ENCODE measurements around the gene ARHGEF25. TPM values are rescaled to one million over a fixed set of nuclear protein-coding genes. Genes with fewer than 3 reads are reported as not detected.

Gene ARHGEF25
- total and polyA plus RNA-seq, 2 of the 13 experiments (the other 11 are each of a cell fraction or from before 2014, with no cell fraction given), result 11.5 to 12.5 TPM

DNA sequence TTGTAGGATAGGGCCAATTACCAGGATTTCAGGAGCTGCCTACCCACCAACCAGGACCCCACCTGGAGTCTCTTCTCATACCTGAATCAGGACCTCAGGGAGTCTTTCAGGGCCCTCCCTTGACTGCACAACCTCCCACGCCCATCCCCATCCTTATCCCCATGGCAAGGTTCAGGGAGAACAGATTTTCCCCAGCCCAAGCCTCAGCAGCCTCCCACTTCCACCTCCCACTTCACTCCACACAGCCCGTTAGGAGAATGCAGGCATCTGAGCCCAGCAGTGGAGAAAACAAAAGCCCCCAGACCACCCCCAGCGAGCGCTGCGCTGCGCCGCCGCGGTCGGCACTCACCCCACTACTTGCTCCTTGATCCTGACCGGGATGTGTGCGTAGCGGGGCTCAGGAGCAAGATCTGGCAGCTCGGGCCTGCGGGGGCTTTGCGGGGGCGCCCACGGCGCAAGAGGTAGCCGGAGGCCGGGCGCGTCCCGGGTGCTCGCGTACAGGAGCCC is 20.4 kb downstream of the ARHGEF25 start:
- FAIRE-seq (no peak), DNase-seq (ENCODE audit: low spot score) (no peak), ATAC-seq (no peak)
- CTCF ChIA-PET (ENCODE audit: low intra/inter-chr PET ratio, low total read pairs), result interaction anchor here (2.0 kb wide), 1 partner anchor 62 kb away, joined by 6 read pairs; the partner anchor contains the start of gene OS9
- intact Hi-C loops (cut with micrococcal nuclease; ENCODE audit: unreplicated experiment) (loop anchor here (2.0 kb wide), 2 partner anchors 41 to 61 kb away; partner anchors contain the start of gene PIP4K2C), in situ Hi-C loops (cut with HindIII; ENCODE audit: extremely low pct_ligation_motif_present, low pct_unique_long_range_greater_than_20kb) (no loop called here)
- peak overlapping the region in 2 of 3 experiments; percentile 68 to 77; a peak in 3 of 6 replicates for H3K4me3 ChIP-seq (replicated peaks in 1 of 3; ENCODE audit: insufficient read depth in 1 of 3, low read depth in 2 of 3, low read length in 3 of 3)
- H3K9me3 ChIP-seq (ENCODE audit: low read length), result no peaks in the 10 kb centered on the region
- H2AFZ ChIP-seq (ENCODE audit: low read length), result no peak overlapping the region
- WGBS (ENCODE audit: low lambda C conversion rate), result 88% methylated on average over 26 of the region's 26 CpGs
- peaks cover 22% of the 10 kb centered on the region for H3K4me1 ChIP-seq (ENCODE audit: insufficient read depth, low read length)
- H3K4me2 ChIP-seq (ENCODE audit: low read depth, low read length), result peak overlapping the region; percentile 87
- 0 out of 2 replicates have a peak overlapping the region, but pooled peaks have one; percentile 34 for H3K9ac ChIP-seq (ENCODE audit: insufficient read depth, low read depth, low read length)
- 0 out of 5 replicates have a peak, but pooled peaks cover 0 to 3% of the 10 kb centered on the region in 2 experiments for H3K36me3 ChIP-seq (replicated peaks in 1 of 2; ENCODE audit: control insufficient read depth in 1 of 2, insufficient read depth in 2 of 2, low read length in 2 of 2)
- H4K20me1 ChIP-seq (ENCODE audit: insufficient read depth, low read length), result no peaks in the 10 kb centered on the region
- POLR2A ChIA-PET, result interaction anchor here (0.9 kb wide), 1 partner anchor 135 kb away, joined by 3 read pairs; no protein-coding TSS in a partner anchor
- no peak overlapping the region for H3K27ac ChIP-seq (ENCODE audit: extremely low read length, insufficient read depth, low read length)
- no TSS peak for BruUV-seq (replicated peaks)
- H3K79me2 ChIP-seq (ENCODE audit: insufficient read depth, low read length), result no peaks in the 10 kb centered on the region
- no peaks in the 10 kb centered on the region; a peak in 1 of 5 replicates for H3K27me3 ChIP-seq (ENCODE audit: control insufficient read depth in 1 of 2, insufficient read depth in 2 of 2, low read length in 2 of 2)
- TF ChIP-seq SRSF1 (optimal IDR thresholded peaks at IDR 0.05; ENCODE audit: low read depth, low read length), result peak; percentile 22
- TF ChIP-seq PREB (CRISPR knock-in tag; IDR thresholded peaks at IDR 0.05), result no peak

- in situ Hi-C loops (cut with HindIII; ENCODE audit: extremely low pct_ligation_motif_present, low pct_unique_long_range_greater_than_20kb), result no loop called here
- ChIA-PET CTCF (ENCODE audit: low intra/inter-chr PET ratio, low total read pairs) (interaction anchor here (1.5 to 2.0 kb wide), 2 partner anchors 49 to 61 kb away, joined by 6 to 9 read pairs; partner anchors contain the start of gene OS9), POLR2A (interaction anchor here (0.6 to 1.1 kb wide), 5 partner anchors 10 to 115 kb away, joined by 3 to 4 read pairs (median 3); partner anchors contain the start of gene DDIT3)
- no peak for DNase-seq (ENCODE audit: low spot score)
- Histone ChIP-seq H3K9ac (ENCODE audit: insufficient read depth, low read depth, low read length) (peak overlapping the region; percentile 63; the same call in 1 of the 2 replicates), H3K9me3 (ENCODE audit: low read length) (no peaks in the 10 kb centered on the region), H2AFZ (ENCODE audit: low read length) (no peak overlapping the region), H3K79me2 (ENCODE audit: insufficient read depth, low read length) (no peaks in the 10 kb centered on the region), H3K27ac (ENCODE audit: extremely low read length, insufficient read depth, low read length) (no peak overlapping the region), H4K20me1 (ENCODE audit: insufficient read depth, low read length) (no peaks in the 10 kb centered on the region), H3K4me2 (ENCODE audit: low read depth, low read length) (peak overlapping the region; percentile 87), H3K27me3 (ENCODE audit: control insufficient read depth in 1 of 2, insufficient read depth in 2 of 2, low read length in 2 of 2) (no peaks in the 10 kb centered on the region; a peak in 1 of 5 replicates), H3K4me1 (ENCODE audit: insufficient read depth, low read length) (peaks cover 22% of the 10 kb centered on the region), H3K36me3 (replicated peaks in 1 of 2; ENCODE audit: control insufficient read depth in 1 of 2, insufficient read depth in 2 of 2, low read length in 2 of 2) (0 out of 5 replicates have a peak, but pooled peaks cover 0 to 3% of the 10 kb centered on the region in 2 experiments), H3K4me3 (replicated peaks in 1 of 3; ENCODE audit: insufficient read depth in 1 of 3, low read depth in 2 of 3, low read length in 3 of 3) (peak overlapping the region; percentile 66 to 77 (median 68))
- no peak for FAIRE-seq
- ATAC-seq, result peak; percentile 75
- BruUV-seq (replicated peaks), result TSS peak; percentile 47
- 28% methylated on average over 32 of the region's 67 CpGs for WGBS (ENCODE audit: low lambda C conversion rate)
- intact Hi-C loops (cut with micrococcal nuclease; ENCODE audit: unreplicated experiment), result loop anchor here (2.0 kb wide), 2 partner anchors 42 to 60 kb away; partner anchors contain the start of gene PIP4K2C
- TF ChIP-seq ZNF263 (CRISPR knock-in tag; IDR thresholded peaks at IDR 0.05) (peak; percentile 14; the same call in 1 of the 2 replicates), SRSF1 (optimal IDR thresholded peaks at IDR 0.05; ENCODE audit: low read depth, low read length) (peak; percentile 6), ZNF883 (CRISPR knock-in tag; IDR thresholded peaks at IDR 0.05; ENCODE audit: not compliant biosample characterization) (peak; percentile 50), ZNF619 (CRISPR knock-in tag; IDR thresholded peaks at IDR 0.05) (no peak), HNRNPK (IDR thresholded peaks at IDR 0.05; ENCODE audit: low read depth, low read length, poor library complexity, severe bottlenecking) (peak; percentile 81), ZNF776 (CRISPR knock-in tag; IDR thresholded peaks at IDR 0.05) (peak; percentile 58; the same call in 1 of the 2 replicates), ZNF670 (CRISPR knock-in tag; IDR thresholded peaks at IDR 0.05; ENCODE audit: borderline replicate concordance) (0 out of 2 replicates have a peak, but pooled peaks have one; percentile 49), SKI (IDR thresholded peaks at IDR 0.05; ENCODE audit: partially characterized antibody) (no peak)
- TF ChIP-seq, protein P1, sequence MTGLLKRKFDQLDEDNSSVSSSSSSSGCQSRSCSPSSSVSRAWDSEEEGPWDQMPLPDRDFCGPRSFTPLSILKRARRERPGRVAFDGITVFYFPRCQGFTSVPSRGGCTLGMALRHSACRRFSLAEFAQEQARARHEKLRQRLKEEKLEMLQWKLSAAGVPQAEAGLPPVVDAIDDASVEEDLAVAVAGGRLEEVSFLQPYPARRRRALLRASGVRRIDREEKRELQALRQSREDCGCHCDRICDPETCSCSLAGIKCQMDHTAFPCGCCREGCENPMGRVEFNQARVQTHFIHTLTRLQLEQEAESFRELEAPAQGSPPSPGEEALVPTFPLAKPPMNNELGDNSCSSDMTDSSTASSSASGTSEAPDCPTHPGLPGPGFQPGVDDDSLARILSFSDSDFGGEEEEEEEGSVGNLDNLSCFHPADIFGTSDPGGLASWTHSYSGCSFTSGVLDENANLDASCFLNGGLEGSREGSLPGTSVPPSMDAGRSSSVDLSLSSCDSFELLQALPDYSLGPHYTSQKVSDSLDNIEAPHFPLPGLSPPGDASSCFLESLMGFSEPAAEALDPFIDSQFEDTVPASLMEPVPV (CRISPR knock-in tag; IDR thresholded peaks at IDR 0.05), result peak; percentile 26; the same call in 1 of the 2 replicates
Observed at GRCh38 chr12:57632073-57632957, 21.1 kb downstream of the ARHGEF25 start.
